GM12874 (cell line): Measurements from ENCODE around the gene CC2D1A.
A peak's percentile ranks its signal among the peaks of the same experiment; 100 is the strongest.

Source experiments
- CTCF ChIP-seq: IDR thresholded peaks from 2 replicates; pipeline ENCODE4 v1.5.1; 2011; ENCODE audit warnings: low read depth, mild to moderate bottlenecking, control low read depth, low read length, moderate library complexity; ENCODE audit not compliant: insufficient read depth

CC2D1A gene

GRCh38 chr19:13957051-13957450 is 51.0 kb downstream of the CC2D1A start:
- no peak for TF ChIP-seq CTCF

- TF ChIP-seq CTCF: no peak
These were observed 52.0 kb downstream of the CC2D1A start for GRCh38 chr19:13958043-13958442.

- TF ChIP-seq CTCF: no peak
These were observed 53.4 kb downstream of the CC2D1A start for GRCh38 chr19:13959141-13959961.

- peak; percentile 40 for TF ChIP-seq CTCF
These were observed 54.2 kb downstream of the CC2D1A start for GRCh38 chr19:13959962-13960862.

GRCh38 chr19:13960863-13961784 is 55.1 kb downstream of the CC2D1A start:
- no peak for TF ChIP-seq CTCF

GRCh38 chr19:13961826-13962698 is 56.1 kb downstream of the CC2D1A start:
- no peak for TF ChIP-seq CTCF
